NCI-H128 (cell line): Measurements from ENCODE around the gene ADGRV1.
"Not testable (repeated sequence)": the region's sequence is repeated elsewhere in the genome, so short reads cannot be mapped to it uniquely, and the experiment has no call there.

ENCODE experiments used
- DNase-seq: peaks from one replicate; lab custom pipeline; 2025; ENCODE audit not compliant: unreplicated experiment; lab: John Stamatoyannopoulos, UW

The ADGRV1 gene

DNA sequence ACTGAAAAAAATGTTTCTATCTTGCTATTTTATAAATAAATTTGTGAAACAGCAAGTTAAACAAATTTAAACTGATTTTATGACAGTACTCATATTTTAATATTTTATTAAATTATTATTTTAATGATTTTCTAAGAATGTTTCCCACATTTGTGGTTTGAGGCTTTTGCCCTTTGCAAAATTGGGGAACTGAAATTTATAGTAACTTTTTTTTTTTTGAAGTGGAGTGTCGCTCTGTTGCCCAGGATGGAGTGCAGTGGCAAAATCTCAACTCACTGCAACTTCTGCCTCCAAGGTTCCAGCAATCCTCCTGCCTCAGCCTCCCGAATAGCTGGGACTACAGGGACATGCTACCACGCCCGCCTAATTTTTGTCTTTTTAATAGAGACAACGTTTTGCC lies 7.2 kb upstream of the ADGRV1 start:
- no peak for DNase-seq

DNA sequence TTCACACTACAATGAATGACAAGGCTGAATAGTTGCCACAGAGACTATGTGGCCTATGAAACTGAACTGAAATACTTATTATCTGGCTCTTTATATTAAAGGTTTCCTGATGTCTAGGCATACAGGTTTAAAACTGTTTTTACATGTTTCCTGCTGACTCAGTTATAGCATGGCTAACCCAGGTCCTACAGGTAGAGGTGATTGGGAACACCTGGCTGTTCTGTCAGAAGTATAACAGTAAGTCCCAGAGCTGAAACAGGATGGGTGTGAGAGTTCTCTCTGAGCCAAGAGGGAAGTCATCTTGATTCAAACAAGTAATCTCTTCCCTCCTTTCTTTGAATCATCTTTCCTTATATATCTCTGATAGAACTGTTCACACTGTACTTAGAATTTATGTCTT lies 4.9 kb upstream of the ADGRV1 start:
- no peak for DNase-seq

DNA sequence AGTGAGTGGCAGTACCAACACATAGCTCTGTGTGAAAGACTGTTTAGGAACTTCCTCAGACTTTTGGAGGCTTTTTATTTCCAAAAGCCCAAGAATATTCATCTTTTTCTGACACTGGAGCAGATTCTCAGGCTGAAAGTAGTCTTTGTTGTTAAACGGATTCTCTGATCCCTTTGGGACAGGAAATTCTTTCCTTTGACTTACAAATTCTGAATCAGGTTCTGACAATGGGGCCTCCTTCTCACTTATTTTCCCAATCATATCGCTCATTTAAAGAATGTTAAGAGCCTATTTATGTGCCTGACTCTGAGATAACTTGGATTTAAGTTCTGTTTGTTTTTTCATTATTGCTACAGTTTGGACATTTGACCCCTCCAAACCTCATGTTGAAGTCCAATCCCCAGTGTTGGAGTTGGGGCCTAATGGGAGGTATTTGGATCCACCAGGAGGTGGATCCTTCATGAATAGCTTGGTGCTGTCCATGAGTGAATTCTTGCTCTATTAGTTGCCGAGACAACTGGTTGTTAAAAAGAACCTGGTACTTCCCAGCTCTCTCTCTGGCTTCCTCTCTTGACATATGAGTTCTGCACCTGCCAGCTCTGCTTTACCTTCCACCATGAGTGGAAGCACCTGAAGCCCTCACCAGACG lies 4.1 kb upstream of the ADGRV1 start:
- DNase-seq = no peak

DNA sequence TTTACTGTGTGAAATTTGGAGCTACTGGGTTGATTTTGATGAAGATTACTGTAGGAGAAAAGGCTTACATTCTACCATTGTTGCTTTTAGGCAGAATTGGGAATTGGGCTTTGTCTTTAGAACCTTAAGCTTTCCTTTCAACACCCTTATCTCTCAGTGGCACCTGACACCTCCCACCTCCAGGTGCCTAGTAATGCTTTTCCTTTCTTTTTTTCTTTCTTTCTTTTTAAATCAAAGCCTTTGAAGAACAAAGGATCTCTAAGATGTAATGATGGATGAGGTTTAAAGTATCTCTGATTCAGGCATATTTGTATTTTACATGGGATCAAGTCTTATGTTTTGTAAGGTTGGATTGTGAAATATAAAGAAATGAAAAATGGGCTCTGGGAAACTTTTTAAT lies 2.9 kb upstream of the ADGRV1 start:
- DNase-seq = no peak

DNA sequence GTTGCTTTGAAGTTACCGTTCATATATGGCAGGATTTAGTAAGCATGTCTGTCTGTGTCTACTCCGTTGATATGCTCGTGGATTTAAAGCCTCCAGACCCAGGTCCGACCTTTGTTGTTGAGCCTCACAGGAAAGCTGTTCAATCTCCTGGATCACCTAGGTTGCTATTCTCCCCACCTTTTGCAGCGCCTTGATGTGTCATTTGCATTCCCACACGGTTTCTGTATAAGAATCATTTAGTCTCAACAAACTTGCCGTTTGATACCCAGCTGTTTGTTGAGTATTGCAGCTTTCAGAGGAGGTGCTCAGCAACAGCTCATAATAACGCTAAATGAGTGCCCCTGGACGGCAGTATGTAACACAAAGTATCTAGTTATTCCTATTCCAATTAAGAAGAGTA lies 1.2 kb upstream of the ADGRV1 start:
- DNase-seq = no peak

DNA sequence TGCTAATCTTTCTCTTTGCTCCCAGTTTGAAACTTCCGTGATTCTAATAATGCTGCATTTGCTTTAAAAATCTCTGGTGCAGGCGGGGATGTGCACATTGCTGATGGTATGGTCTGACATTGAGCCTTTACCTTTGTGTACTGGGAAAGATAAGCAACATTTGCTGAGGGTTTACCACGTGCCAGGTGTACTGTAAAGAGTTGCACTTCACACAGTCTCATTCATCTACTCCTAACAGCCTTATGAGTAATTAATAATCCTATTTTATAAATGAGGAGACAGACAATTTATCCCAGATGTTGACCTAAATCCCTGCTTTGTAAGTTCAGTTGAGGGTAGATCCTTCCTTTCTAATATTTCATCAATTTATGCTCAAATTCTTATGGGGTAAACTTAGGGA lies 726 bp upstream of the ADGRV1 start:
- no peak for DNase-seq

DNA sequence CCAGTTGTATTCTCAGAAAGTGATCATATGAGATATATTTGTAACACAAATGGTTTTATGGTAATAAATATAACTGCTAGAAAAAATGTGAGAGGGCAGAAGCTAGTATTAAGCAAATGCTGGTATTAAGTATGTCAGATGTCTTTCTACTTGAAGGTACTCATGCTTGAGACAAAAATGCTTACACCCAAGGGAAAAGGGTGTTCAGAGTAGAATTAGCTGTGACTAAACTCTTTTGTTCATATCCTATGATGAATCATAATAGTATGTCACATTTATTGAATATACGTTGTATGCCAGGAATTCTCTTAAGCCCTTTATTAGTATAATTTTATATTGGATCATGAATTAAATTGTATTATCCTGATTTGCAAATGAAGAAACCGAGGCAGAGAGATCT lies 2.2 kb downstream of the ADGRV1 start:
- no peak for DNase-seq

DNA sequence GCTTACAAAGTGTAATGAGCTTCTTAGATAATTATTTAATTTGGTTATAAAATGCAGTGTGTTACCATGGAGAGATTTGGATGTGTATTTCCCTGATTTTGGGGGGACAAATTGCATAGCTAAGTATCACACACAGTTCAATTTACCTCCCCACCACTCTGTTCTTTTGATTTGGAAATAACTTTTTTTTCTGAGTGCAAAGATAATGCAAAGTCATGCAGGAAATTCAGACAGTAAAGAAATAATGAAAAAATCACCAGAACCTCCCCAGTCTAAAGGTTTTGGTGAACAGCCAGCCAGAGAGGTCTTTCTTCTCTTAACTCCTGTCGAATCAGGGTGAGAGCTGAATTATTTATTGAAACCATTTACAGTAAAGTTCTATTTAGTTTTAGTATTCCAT lies 3.2 kb downstream of the ADGRV1 start:
- DNase-seq = no peak

DNA sequence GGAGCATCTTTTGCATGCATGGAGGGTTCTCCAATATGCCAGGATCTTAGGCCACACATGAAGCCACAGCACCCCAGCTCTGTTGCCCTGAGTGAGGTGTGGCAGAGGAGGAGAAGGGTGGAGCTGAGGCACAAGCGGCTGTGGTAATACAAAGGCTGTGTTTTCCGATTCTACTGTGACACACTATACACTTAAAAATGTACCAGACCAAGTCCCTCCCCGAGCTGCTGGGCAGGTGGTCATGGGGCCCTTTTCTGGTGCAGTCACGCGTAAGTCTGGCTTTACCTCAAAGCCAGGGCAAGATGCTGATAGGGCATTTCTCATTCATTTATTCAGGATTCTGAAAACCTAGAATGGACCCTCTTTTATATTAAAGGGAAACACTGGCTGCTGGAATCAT lies 3.7 kb downstream of the ADGRV1 start:
- no peak for DNase-seq

DNA sequence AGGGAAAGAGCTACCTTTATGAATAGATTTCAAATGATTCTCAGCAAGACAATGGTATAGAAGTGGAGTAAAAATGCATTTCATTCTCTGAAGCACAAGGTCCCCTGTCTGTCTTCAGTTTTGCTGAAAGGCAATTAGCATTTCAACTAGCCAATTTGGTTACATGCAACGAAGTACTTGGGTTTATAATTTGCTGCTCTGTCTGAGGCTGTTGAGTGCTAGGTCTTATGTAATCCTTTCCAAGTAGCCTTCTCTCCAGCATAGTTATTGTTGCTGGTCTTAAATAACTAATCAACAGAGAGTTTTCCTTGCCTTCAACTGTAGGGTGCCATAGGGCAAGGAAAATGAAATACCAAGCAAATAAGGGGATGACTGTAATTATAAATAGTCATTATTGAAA lies 4.5 kb downstream of the ADGRV1 start:
- no peak for DNase-seq

DNA sequence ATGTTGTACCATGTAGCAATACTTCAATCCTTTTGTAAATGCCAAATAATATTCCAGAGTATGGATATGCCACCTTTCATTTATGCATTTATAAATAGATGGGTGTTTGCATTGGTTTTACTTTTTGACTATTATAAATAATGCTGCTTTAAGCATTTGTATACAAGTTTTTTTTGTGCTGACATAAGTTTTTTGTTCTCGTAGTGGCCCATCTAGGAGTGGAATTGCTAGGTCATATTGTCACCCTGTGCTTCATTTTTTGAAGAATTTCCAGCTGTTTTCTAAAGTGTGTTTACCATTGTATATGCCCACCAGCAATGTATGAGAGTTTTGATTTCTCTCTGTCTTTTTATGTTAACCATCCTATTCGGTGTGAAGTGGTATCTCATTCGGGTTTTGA lies 6.9 kb downstream of the ADGRV1 start:
- no peak for DNase-seq

DNA sequence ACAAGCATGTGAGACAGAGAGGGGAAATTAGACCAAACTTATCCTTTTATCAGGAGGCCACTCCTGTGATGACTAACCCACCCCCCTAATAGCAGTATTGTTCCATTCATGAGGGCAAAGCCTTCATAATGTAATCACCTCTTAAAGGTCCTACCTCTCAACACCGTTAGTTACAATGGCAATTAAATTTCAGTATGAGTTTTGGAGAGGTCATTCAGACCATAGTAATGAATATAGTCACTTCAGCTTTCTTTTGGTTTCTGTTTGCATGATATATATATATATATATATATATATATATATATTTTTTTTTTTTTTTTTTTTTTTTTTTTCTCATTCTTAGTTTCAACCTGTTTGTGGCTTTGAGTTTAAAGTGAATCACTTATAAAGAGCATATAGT lies 10.5 kb downstream of the ADGRV1 start:
- no peak for DNase-seq

DNA sequence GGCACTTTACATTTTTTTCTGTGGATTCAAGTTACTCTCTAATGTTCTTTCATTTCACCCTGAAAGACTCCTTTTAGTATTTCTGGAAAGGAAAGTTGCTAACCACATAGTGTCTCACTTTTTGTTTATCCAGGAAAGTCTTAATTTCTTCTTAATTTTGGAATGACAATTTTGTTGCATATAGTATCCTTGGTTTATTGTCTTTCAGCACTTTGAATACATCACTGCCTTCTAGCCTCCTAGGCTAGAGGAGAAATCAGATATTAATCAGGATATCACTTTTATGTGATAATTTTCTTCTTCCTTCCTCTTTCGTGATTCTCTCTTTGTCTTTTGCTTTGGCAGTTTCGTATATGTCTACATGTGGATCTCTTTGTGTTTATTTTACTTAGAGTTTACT lies 11.4 kb downstream of the ADGRV1 start:
- DNase-seq = no peak

DNA sequence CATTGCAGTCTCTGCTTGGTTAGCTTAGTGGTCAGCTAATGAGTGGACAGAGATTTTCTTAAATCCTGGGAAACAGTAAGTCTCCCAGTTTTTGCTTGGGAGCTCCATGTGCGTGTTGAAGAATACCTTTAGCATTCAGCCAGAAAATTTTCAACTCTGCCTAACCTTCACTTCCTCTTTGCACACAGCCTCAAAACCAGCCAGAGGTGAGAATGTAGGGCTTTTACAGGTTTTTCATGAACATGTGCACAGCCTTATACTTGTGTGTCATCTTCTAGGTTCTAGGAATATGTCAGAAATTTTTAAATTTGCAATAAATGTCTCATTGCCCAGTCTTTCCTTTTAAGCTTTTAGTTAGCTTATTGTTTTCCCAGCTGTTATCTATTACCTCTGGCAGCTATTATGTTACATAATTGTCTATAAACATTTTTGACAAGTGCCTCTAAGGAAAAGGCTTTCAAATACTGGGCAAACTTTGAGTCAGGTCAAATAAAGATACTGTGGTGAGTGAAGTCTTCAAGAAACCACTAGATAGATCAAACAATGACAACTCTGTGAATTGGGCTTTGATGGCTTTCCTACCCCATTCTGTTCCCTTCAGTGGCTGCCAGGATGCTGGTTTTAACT lies 12.7 kb downstream of the ADGRV1 start:
- DNase-seq = no peak

DNA sequence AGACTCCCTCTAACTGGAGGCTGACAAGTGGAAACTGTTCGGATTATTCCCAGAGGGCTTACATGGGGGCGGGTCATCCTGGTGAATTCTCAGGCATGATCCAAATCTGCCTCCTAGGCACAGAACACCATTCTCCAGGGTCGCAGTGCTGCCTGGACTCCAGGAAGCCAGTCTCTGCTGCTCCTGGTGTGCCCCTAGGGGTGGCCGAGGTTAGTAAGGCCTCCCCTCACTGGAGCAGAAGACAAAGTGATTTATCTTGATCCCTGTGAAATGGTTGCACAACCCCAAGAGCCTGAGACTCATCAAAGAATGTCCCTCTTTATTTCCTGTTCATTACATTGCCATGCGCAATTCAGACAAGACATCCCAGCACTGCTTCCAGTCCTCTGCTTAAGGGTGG lies 17.1 kb downstream of the ADGRV1 start:
- DNase-seq = no peak

DNA sequence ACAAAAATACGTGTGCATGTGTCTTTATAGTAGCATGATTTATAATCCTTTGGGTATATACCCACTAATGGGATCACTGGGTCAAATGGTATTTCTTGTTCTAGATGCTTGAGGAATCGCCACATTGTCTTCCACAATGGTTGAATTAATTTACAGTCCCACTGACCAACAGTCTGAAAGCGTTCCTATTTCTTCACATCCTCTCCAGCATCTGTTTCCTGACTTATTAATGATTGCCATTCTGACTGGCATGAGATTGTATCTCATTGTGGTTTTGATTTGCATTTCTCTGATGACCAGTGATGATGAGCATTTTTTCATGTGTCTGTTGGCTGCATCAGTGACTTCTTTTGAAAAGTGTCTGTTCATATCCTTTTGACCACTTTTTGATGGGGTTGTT lies 18.0 kb downstream of the ADGRV1 start:
- not testable (repeated sequence) for DNase-seq

DNA sequence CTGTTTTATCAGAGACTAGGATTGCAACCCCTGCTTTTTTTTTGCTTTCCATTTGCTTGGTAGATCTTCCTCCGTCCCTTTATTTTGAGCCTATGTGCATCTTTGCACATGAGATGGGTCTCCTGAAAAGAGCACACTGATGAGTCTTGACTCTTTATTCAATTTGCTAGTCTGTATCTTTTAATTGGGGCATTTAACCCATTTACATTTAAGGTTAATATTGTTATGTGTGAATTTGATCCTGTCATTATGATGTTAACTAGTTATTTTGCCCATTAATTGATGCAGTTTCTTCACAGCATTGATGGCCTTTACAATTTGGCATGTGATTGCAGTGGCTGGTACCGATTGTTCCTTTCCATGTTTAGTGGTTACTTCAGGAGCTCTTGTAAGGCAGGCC lies 21.3 kb downstream of the ADGRV1 start:
- DNase-seq = not testable (repeated sequence)

DNA sequence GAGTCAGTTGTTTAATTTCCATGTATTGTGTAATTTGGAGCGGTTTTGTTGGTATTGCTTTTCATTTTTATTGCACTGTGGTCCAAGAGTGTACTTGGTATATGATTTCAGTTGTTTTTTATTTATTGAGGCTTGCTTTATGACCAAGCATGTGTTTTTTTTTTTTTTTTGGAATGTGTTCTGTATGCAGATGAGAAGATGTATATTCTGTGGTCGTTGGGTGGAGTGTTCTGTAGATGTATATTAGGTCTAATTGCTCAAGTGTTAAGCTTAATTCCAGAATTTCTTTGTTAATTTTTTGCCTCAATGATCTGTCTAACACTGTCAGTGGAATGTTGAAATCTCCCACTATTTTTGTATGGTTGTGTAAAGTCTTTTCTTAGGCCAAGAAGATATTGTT lies 23.4 kb downstream of the ADGRV1 start:
- no peak for DNase-seq

DNA sequence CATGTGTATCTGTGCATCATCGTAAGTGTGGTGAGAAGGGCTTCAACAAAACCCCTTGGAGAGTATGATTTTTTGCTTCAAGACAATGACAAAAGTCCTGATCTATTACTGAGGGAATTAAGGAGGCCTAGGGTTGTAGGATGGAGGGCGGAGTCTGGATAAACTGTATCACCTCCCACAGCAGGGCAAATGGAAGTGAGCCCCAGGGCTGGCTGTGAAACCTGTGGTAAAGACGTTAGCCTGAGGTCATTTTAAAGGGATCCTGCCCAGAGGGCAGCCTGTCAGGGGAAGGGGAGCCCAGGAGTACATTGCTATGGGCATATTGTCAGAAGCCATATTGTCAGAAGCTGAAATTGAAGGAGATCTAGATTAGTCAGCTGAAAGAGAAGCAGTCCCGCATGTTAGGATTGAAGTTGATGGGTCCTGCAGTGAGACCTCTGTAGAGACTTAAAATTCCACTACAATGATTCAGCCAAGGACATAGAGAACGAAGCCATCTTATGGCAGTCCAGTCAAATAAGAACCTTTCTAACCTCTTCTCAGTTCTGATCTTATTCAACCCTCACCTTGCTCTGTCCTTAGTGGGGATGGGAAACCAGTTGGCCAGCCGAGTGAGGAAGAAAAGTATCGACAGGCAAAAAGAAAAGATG lies 26.9 kb downstream of the ADGRV1 start:
- DNase-seq = no peak

DNA sequence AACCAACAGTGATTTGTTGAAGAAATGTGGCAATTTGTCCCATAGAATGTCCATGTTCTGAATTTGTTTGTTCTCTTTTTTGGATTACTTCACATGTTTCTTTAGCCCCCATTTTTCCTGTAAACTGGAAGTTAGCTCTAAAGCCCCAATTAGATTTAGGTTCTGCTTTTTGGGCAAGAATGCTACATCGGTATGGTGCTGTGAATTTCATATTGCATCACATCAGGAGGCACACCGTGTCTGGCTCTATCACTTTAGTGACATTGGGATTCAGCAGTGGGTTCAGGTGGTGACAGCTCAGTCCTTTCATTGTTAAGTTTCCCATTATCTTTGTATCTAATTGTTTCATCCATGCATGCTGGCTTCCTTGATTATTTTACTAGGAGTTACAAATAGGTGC lies 27.9 kb downstream of the ADGRV1 start:
- no peak for DNase-seq

DNA sequence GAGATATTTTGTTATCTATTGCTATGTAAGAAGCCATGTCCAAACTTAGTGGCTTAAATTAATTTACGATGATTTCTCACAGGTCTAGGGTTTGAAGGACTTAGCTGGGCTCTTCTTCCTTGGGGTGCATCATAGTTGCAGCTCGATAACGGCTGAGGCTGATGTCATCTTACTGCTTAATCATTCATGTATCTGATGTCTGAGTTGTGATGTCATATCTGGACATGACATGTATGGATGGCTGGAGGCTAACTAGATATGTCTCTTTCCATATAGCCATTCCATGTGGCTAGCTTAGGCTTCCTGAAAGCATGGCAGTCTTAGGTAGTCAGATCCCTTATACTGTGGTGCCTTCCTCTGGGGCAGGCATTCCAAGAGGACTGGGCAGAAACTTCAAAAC lies 31.6 kb downstream of the ADGRV1 start:
- DNase-seq = no peak

DNA sequence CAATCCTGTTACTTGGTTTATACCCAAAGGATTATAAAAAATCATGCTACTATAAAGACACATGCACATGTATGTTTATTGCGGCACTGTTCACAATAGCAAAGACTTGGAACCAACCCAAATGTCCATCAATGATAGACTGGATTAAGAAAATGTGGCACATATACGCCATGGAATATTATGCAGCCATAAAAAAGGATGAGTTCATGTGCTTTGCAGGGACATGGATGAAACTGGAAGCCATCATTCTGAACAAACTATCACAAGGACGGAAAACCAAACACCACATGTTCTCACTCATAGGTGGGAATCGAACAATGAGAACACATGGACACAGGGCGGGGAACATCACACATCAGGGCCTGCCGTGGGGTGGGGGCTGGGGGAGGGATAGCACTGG lies 34.5 kb downstream of the ADGRV1 start:
- DNase-seq = not testable (repeated sequence)

DNA sequence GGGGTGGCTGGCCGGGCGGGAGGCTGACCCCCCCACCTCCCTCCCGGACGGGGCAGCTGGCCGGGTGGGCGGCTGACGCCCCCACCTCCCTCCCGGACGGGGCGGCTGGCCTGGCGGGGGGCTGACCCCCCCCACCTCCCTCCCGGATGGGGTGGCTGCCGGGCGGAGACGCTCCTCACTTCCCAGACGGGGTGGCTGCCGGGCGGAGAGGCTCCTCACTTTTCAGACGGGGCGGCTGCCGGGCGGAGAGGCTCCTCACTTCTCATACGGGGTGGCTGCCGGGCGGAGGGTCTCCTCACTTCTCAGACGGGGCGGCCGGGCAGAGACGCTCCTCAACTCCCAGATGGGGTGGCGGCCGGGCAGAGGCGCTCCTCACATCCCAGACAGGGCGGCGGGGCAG lies 37.2 kb downstream of the ADGRV1 start:
- not testable (repeated sequence) for DNase-seq
